ENCODE results near the gene NR5A2. TPM values are rescaled to one million over a fixed set of nuclear protein-coding genes. Genes with fewer than 3 reads are reported as not detected.

Gene NR5A2
- polyA plus RNA-seq, 1 donor from 2014 or later = 0.09 TPM

- Mint-ChIP-seq H3K27ac (peak overlapping the region in 1 of 3 donors; percentile 28), H3K9me3 (no peaks in the 10 kb centered on the region), H3K4me1 (peaks cover 0 to 9% (median 0%) of the 10 kb centered on the region in 3 donors), H3K27me3 (peaks cover 30% of the 10 kb centered on the region), H3K4me3 (peak overlapping the region in 3 of 4 donors; percentile 32 to 81 (median 41)), H3K36me3 (peaks cover 1% of the 10 kb centered on the region)
Observed at GRCh38 chr1:200029822-200030152, 2.3 kb downstream of the NR5A2 start.

GRCh38 chr1:200030791-200031190 is 3.3 kb downstream of the NR5A2 start:
- Mint-ChIP-seq H3K4me1 (peaks cover 2 to 9% (median 2%) of the 10 kb centered on the region in 3 donors), H3K9me3 (no peaks in the 10 kb centered on the region), H3K27me3 (peaks cover 29% of the 10 kb centered on the region), H3K4me3 (no peak overlapping the region), H3K36me3 (peaks cover 1% of the 10 kb centered on the region), H3K27ac (no peak overlapping the region)

GRCh38 chr1:200033511-200034261 is 6.2 kb downstream of the NR5A2 start:
- Mint-ChIP-seq H3K36me3 (peaks cover 1% of the 10 kb centered on the region), H3K9me3 (no peaks in the 10 kb centered on the region), H3K4me1 (peaks cover 2 to 18% (median 6%) of the 10 kb centered on the region in 3 donors), H3K27ac (no peak overlapping the region), H3K27me3 (peaks cover 41% of the 10 kb centered on the region), H3K4me3 (no peak overlapping the region)

- Mint-ChIP-seq H3K36me3 (no peaks in the 10 kb centered on the region), H3K4me3 (no peak overlapping the region), H3K27ac (no peak overlapping the region), H3K27me3 (peaks cover 40% of the 10 kb centered on the region), H3K9me3 (no peaks in the 10 kb centered on the region), H3K4me1 (peaks cover 2 to 15% (median 6%) of the 10 kb centered on the region in 3 donors)
Observed at GRCh38 chr1:200034262-200034557, 6.7 kb downstream of the NR5A2 start.

- peaks cover 5 to 17% (median 9%) of the 10 kb centered on the region in 3 donors for H3K4me1 Mint-ChIP-seq
Observed at GRCh38 chr1:200034761-200035396, 7.4 kb downstream of the NR5A2 start.

GRCh38 chr1:200035397-200035955 is 8.0 kb downstream of the NR5A2 start:
- no peaks in the 10 kb centered on the region for H3K9me3 Mint-ChIP-seq
- H3K4me3 Mint-ChIP-seq = no peak overlapping the region
- peaks cover 7 to 18% (median 15%) of the 10 kb centered on the region in 3 donors for H3K4me1 Mint-ChIP-seq
- peaks cover 40% of the 10 kb centered on the region for H3K27me3 Mint-ChIP-seq
- H3K36me3 Mint-ChIP-seq = no peaks in the 10 kb centered on the region
- no peak overlapping the region for H3K27ac Mint-ChIP-seq

More at GRCh38 chr1:200034761-200035396, 7.4 kb downstream of the NR5A2 start:
- H3K4me3 Mint-ChIP-seq = no peak overlapping the region
- H3K9me3 Mint-ChIP-seq = no peaks in the 10 kb centered on the region
- H3K27ac Mint-ChIP-seq = no peak overlapping the region
- peaks cover 35% of the 10 kb centered on the region for H3K27me3 Mint-ChIP-seq
- no peaks in the 10 kb centered on the region for H3K36me3 Mint-ChIP-seq

GRCh38 chr1:200035956-200036618 is 8.6 kb downstream of the NR5A2 start:
- peak overlapping the region in 2 of 3 donors; percentile 25 to 41 for H3K27ac Mint-ChIP-seq
- peak overlapping the region in 2 of 4 donors; percentile 51 to 63 for H3K4me3 Mint-ChIP-seq
- no peaks in the 10 kb centered on the region for H3K36me3 Mint-ChIP-seq
- no peaks in the 10 kb centered on the region for H3K9me3 Mint-ChIP-seq
- H3K4me1 Mint-ChIP-seq = peaks cover 7 to 20% (median 16%) of the 10 kb centered on the region in 3 donors
- peaks cover 46% of the 10 kb centered on the region for H3K27me3 Mint-ChIP-seq

GRCh38 chr1:200036619-200037270 is 9.2 kb downstream of the NR5A2 start:
- H3K27me3 Mint-ChIP-seq = peaks cover 51% of the 10 kb centered on the region
- no peaks in the 10 kb centered on the region for H3K36me3 Mint-ChIP-seq
- H3K4me1 Mint-ChIP-seq = peaks cover 7 to 20% (median 19%) of the 10 kb centered on the region in 3 donors
- H3K27ac Mint-ChIP-seq = peak overlapping the region in 1 of 3 donors; percentile 25
- peak overlapping the region in 2 of 4 donors; percentile 63 to 65 for H3K4me3 Mint-ChIP-seq
- no peaks in the 10 kb centered on the region for H3K9me3 Mint-ChIP-seq

- Mint-ChIP-seq H3K27me3 (peaks cover 51% of the 10 kb centered on the region), H3K36me3 (no peaks in the 10 kb centered on the region), H3K4me3 (peak overlapping the region in 3 of 4 donors; percentile 45 to 71 (median 64)), H3K4me1 (peaks cover 7 to 20% (median 19%) of the 10 kb centered on the region in 3 donors), H3K9me3 (no peaks in the 10 kb centered on the region), H3K27ac (peak overlapping the region in 2 of 3 donors; percentile 54 to 57)
Observed at GRCh38 chr1:200037501-200037900, 10.0 kb downstream of the NR5A2 start.

GRCh38 chr1:200037904-200038303 is 10.4 kb downstream of the NR5A2 start:
- Mint-ChIP-seq H3K4me1 (peaks cover 10 to 24% (median 23%) of the 10 kb centered on the region in 3 donors), H3K36me3 (no peaks in the 10 kb centered on the region), H3K4me3 (peak overlapping the region in 3 of 4 donors; percentile 22 to 64 (median 45)), H3K27ac (peak overlapping the region in 2 of 3 donors; percentile 54 to 57), H3K9me3 (peaks cover 0 to 1% (median 0%) of the 10 kb centered on the region in 3 donors), H3K27me3 (peaks cover 54% of the 10 kb centered on the region)

GRCh38 chr1:200038325-200038980 is 10.9 kb downstream of the NR5A2 start:
- Mint-ChIP-seq H3K36me3 (no peaks in the 10 kb centered on the region), H3K9me3 (peaks cover 0 to 1% (median 0%) of the 10 kb centered on the region in 3 donors), H3K4me1 (peaks cover 11 to 29% (median 27%) of the 10 kb centered on the region in 3 donors), H3K27ac (peak overlapping the region in 2 of 3 donors; percentile 57 to 77), H3K27me3 (peaks cover 59% of the 10 kb centered on the region), H3K4me3 (peak overlapping the region; percentile 45 to 64 (median 50))

- peak overlapping the region; percentile 63 to 89 (median 65) for H3K27ac Mint-ChIP-seq
- peak overlapping the region; percentile 83 to 92 (median 84) for H3K4me3 Mint-ChIP-seq
- H3K4me1 Mint-ChIP-seq = peaks cover 11 to 29% (median 27%) of the 10 kb centered on the region in 3 donors
- H3K36me3 Mint-ChIP-seq = no peaks in the 10 kb centered on the region
- H3K27me3 Mint-ChIP-seq = peaks cover 62% of the 10 kb centered on the region
- peaks cover 0 to 1% (median 0%) of the 10 kb centered on the region in 3 donors for H3K9me3 Mint-ChIP-seq
Observed at GRCh38 chr1:200038981-200039848, 11.7 kb downstream of the NR5A2 start.

GRCh38 chr1:200039849-200040474 is 12.5 kb downstream of the NR5A2 start:
- H3K4me3 Mint-ChIP-seq = peak overlapping the region; percentile 50 to 85 (median 68)
- H3K27me3 Mint-ChIP-seq = peaks cover 64% of the 10 kb centered on the region
- no peaks in the 10 kb centered on the region for H3K36me3 Mint-ChIP-seq
- peak overlapping the region; percentile 23 to 89 (median 65) for H3K27ac Mint-ChIP-seq
- peaks cover 11 to 29% (median 27%) of the 10 kb centered on the region in 3 donors for H3K4me1 Mint-ChIP-seq
- peaks cover 0 to 1% (median 0%) of the 10 kb centered on the region in 3 donors for H3K9me3 Mint-ChIP-seq
